ENCODE measurements around the gene INPPL1. TPM values are rescaled to one million over a fixed set of nuclear protein-coding genes. Genes with fewer than 3 reads are reported as not detected.

Gene INPPL1
- total RNA-seq, 1 donor, result 86.5 TPM

DNA sequence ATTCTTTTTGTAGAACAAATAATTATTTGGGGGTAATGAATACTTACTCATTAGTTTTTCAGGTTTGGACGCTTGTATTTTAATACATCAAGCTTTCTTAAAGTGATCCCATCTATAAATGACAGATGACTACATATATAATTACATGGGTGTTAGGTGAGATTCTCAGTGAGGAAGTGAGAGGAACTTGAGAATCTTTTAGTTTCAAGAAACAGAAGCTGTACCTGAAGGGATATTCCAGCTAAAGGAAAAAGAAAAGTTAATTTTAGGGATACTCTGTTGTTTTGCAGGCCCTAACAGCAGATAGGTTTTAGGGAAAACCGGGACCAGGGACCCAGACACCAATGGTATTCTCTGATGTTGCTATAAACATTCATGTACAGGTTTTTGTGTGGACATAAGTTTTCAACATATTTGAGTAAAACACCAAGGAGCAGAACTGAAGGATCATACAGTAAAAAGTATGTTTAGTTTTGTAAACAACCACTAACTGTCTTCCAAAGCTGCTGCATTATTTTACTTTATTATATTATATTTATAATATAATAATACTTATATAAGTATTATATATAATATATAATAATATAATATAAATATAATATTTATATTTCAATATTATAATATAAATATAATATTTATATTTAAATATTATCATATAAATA lies 43.5 kb downstream of the INPPL1 start:
- Histone ChIP-seq H3K27me3 (ENCODE audit: insufficient read depth, low read length) (peaks cover 12% of the 10 kb centered on the region), H3K27ac (ENCODE audit: low read depth, low read length) (no peak overlapping the region), H3K4me3 (ENCODE audit: insufficient read depth, low read length) (no peak overlapping the region), H2AFZ (ENCODE audit: low read length) (no peak overlapping the region), H3K9me3 (ENCODE audit: low read depth, low read length) (no peaks in the 10 kb centered on the region), H3K79me2 (ENCODE audit: insufficient read depth, low read length) (no peaks in the 10 kb centered on the region), H3K4me2 (ENCODE audit: insufficient read depth, low read length) (no peak overlapping the region), H3K36me3 (ENCODE audit: insufficient read depth, low read length) (no peaks in the 10 kb centered on the region), H4K20me1 (ENCODE audit: insufficient read depth, low read length) (peaks cover 2% of the 10 kb centered on the region), H3K4me1 (ENCODE audit: insufficient read depth, low read length) (peaks cover 7% of the 10 kb centered on the region)
- DNase-seq (ENCODE audit: insufficient read length, low spot score, missing footprints), result no peak
- TF ChIP-seq, protein P1, sequence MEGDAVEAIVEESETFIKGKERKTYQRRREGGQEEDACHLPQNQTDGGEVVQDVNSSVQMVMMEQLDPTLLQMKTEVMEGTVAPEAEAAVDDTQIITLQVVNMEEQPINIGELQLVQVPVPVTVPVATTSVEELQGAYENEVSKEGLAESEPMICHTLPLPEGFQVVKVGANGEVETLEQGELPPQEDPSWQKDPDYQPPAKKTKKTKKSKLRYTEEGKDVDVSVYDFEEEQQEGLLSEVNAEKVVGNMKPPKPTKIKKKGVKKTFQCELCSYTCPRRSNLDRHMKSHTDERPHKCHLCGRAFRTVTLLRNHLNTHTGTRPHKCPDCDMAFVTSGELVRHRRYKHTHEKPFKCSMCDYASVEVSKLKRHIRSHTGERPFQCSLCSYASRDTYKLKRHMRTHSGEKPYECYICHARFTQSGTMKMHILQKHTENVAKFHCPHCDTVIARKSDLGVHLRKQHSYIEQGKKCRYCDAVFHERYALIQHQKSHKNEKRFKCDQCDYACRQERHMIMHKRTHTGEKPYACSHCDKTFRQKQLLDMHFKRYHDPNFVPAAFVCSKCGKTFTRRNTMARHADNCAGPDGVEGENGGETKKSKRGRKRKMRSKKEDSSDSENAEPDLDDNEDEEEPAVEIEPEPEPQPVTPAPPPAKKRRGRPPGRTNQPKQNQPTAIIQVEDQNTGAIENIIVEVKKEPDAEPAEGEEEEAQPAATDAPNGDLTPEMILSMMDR (IDR thresholded peaks at IDR 0.05; ENCODE audit: extremely low read depth, low read depth, low read length), result no peak

DNA sequence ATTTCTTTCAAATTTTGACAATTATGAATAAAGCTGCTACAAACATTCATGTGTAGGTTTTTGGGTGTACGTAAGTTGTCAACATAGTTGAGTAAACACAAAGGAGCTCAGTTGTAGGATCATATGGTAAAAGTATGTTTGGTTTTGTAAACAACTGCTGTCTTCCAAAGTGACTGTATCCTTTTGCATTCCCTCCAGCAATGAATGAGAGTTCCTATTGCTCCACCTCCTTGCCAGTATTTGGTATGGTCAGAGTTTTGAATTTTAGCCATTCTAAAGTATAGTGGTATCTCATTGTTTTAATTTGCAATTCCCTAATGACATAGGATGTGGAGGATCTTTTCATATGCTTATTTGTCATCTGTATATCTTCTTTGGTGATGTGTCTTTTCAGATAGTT lies 47.4 kb downstream of the INPPL1 start:
- TF ChIP-seq, protein P1 (IDR thresholded peaks at IDR 0.05; ENCODE audit: extremely low read depth, low read depth, low read length), result no peak
- no peak for DNase-seq (ENCODE audit: insufficient read length, low spot score, missing footprints)
- H3K27ac ChIP-seq (ENCODE audit: low read depth, low read length), result no peak overlapping the region

DNA sequence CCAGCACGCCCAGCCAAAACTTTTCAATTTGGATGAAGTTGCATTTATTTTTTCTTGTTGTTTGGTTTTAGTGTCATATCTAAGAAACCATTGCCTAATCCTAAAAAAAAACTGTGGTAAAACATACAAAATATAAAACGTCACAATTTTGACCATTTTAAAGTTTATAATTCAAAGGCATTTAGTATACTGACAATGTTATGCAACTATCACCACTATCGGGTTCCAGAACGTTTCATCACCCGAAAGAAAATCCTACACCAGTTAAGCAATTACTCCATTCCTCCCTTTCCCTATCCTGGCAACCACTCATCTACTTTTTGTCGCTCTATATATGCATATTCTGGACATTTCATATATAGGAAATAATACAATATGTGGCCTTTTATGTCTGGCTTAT lies 49.9 kb downstream of the INPPL1 start:
- Histone ChIP-seq H3K27ac (ENCODE audit: low read depth, low read length) (no peak overlapping the region), H3K27me3 (ENCODE audit: insufficient read depth, low read length) (peaks cover 13% of the 10 kb centered on the region), H4K20me1 (ENCODE audit: insufficient read depth, low read length) (no peaks in the 10 kb centered on the region), H2AFZ (ENCODE audit: low read length) (no peak overlapping the region), H3K9me3 (ENCODE audit: low read depth, low read length) (no peaks in the 10 kb centered on the region), H3K36me3 (ENCODE audit: insufficient read depth, low read length) (no peaks in the 10 kb centered on the region), H3K4me2 (ENCODE audit: insufficient read depth, low read length) (no peak overlapping the region), H3K79me2 (ENCODE audit: insufficient read depth, low read length) (no peaks in the 10 kb centered on the region), H3K4me3 (ENCODE audit: insufficient read depth, low read length) (no peak overlapping the region), H3K4me1 (ENCODE audit: insufficient read depth, low read length) (peaks cover 8% of the 10 kb centered on the region)
- TF ChIP-seq, protein P1 (IDR thresholded peaks at IDR 0.05; ENCODE audit: extremely low read depth, low read depth, low read length), result no peak
- no peak for DNase-seq (ENCODE audit: insufficient read length, low spot score, missing footprints)

More for the DNA sequence above, 47.4 kb downstream of the INPPL1 start:
- Histone ChIP-seq H3K27me3 (ENCODE audit: insufficient read depth, low read length) (peaks cover 13% of the 10 kb centered on the region), H3K4me2 (ENCODE audit: insufficient read depth, low read length) (no peak overlapping the region), H3K4me1 (ENCODE audit: insufficient read depth, low read length) (no peaks in the 10 kb centered on the region), H3K36me3 (ENCODE audit: insufficient read depth, low read length) (no peaks in the 10 kb centered on the region), H3K79me2 (ENCODE audit: insufficient read depth, low read length) (no peaks in the 10 kb centered on the region), H2AFZ (ENCODE audit: low read length) (no peak overlapping the region), H3K9me3 (ENCODE audit: low read depth, low read length) (no peaks in the 10 kb centered on the region), H3K4me3 (ENCODE audit: insufficient read depth, low read length) (no peak overlapping the region), H4K20me1 (ENCODE audit: insufficient read depth, low read length) (no peaks in the 10 kb centered on the region)

DNA sequence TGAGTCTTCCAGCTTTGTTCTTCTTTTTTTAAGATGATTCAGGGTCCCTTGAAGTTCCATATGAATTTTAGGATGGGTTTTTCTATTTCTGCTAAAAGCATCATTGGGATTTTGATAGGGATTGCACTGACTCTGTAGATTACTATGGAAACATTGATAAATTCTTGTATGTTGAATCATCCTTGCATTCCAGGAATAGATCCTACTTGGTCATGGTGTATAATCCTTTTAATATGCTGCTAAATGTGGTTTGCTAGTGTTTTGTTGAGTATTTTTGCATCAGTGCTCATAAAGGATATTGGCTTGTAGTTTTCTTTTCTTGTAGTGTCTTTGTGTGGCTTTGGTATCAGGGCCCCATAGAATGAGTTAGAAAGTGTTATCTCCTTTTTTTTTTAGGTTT lies 54.3 kb downstream of the INPPL1 start:
- Histone ChIP-seq H3K4me3 (ENCODE audit: insufficient read depth, low read length) (no peak overlapping the region), H3K4me2 (ENCODE audit: insufficient read depth, low read length) (peak overlapping the region; percentile 46)

More for the DNA sequence above, 54.3 kb downstream of the INPPL1 start:
- DNase-seq (ENCODE audit: insufficient read length, low spot score, missing footprints), result no peak
- TF ChIP-seq, protein P1 (IDR thresholded peaks at IDR 0.05; ENCODE audit: extremely low read depth, low read depth, low read length), result no peak
- no peak overlapping the region for H2AFZ ChIP-seq (ENCODE audit: low read length)
- peaks cover 18% of the 10 kb centered on the region for H3K27me3 ChIP-seq (ENCODE audit: insufficient read depth, low read length)
- no peaks in the 10 kb centered on the region for H4K20me1 ChIP-seq (ENCODE audit: insufficient read depth, low read length)
- no peaks in the 10 kb centered on the region for H3K79me2 ChIP-seq (ENCODE audit: insufficient read depth, low read length)
- no peaks in the 10 kb centered on the region for H3K36me3 ChIP-seq (ENCODE audit: insufficient read depth, low read length)
- H3K27ac ChIP-seq (ENCODE audit: low read depth, low read length), result no peak overlapping the region
- H3K9me3 ChIP-seq (ENCODE audit: low read depth, low read length), result no peaks in the 10 kb centered on the region
- H3K4me1 ChIP-seq (ENCODE audit: insufficient read depth, low read length), result peaks cover 11% of the 10 kb centered on the region
